HFF-Myc (cell line): ENCODE measurements around the gene BMP2K.
"Not testable (repeated sequence)": the region's sequence is repeated elsewhere in the genome, so short reads cannot be mapped to it uniquely, and the experiment has no call there.

Experiments
- DNase-seq: peaks from one replicate; pipeline ENCODE4 v3.0.0-alpha.2; 2011; ENCODE audit warnings: low read depth; ENCODE audit errors: extremely low read depth
- H3K4me3 ChIP-seq: replicated peaks from 2 replicates; pipeline ENCODE4 v1.5.1; 2011; ENCODE audit warnings: low read depth, mild to moderate bottlenecking, control low read depth, low read length
- TF ChIP-seq, protein P1 (sequence below): IDR thresholded peaks from 2 replicates; pipeline ENCODE4 v1.5.1; 2012; ENCODE audit warnings: mild to moderate bottlenecking, low read depth, low read length, control low read depth; ENCODE audit errors: missing control alignments

Gene BMP2K

DNA sequence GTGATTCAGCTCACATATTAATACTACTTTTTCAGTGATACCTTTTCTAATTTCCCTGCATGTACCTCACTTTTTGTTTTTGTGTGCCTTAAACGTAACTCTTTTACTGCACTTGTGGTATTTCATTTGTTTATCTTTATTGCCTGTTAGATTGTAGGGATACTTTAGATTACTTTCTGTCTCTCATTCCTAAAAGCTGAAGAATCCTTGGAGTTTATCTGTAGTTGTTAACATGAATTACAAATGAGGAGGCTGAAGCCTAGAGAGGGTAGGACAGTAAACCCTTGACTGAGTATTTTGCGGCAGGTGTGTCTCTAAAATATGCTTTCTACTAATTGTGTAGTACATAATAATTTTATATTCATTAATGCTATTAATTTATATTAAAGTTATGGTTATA, 34.9 kb downstream of the BMP2K start:
- TF ChIP-seq, protein P1, sequence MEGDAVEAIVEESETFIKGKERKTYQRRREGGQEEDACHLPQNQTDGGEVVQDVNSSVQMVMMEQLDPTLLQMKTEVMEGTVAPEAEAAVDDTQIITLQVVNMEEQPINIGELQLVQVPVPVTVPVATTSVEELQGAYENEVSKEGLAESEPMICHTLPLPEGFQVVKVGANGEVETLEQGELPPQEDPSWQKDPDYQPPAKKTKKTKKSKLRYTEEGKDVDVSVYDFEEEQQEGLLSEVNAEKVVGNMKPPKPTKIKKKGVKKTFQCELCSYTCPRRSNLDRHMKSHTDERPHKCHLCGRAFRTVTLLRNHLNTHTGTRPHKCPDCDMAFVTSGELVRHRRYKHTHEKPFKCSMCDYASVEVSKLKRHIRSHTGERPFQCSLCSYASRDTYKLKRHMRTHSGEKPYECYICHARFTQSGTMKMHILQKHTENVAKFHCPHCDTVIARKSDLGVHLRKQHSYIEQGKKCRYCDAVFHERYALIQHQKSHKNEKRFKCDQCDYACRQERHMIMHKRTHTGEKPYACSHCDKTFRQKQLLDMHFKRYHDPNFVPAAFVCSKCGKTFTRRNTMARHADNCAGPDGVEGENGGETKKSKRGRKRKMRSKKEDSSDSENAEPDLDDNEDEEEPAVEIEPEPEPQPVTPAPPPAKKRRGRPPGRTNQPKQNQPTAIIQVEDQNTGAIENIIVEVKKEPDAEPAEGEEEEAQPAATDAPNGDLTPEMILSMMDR, result no peak
- no peak for DNase-seq
- H3K4me3 ChIP-seq, result no peak overlapping the region

DNA sequence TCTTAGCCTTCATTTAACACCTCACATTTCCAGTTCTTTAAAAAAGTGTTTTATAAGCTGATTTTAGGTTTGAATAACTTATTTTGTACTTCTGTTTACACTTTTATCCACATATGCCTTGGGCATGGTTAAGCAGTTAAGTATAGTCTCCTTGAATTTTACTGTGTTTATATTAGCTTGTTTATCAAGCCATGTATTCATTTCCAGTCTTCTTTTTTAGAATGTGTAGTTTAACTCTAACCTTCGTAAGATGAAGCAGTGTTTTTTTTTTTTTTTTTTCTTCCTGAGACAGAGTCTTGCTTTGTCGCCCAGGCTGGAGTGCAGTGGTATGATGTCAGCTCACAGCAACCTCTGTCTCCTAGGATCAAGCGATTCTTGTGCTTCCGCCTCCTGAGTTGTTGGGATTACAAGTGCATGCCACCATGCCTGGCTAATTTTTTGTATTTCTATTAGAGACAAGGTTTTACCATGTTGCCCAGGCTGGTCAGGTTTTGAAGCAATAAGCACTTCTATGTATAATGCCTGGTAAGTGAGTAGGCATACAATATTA, 42.5 kb downstream of the BMP2K start:
- no peak for DNase-seq
- no peak overlapping the region for H3K4me3 ChIP-seq
- TF ChIP-seq, protein P1, result no peak

DNA sequence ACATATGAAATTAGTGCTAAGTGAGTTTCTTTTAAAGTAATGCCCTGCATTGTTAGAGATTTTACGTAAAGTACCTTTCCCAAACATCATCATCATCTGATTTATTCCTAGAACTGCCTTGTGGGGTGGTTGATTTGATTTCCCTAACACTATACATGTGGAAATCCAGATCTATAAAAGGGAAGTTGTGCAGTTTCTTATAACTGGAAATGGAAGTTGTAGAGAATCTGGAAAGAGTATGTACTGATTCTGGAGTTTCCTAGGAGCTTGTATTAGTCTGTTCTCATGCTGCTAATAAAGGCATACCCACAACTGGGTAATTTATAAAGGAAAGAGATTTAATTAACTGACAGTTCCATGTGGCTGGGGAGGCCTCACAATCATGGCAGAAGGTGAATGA, 47.9 kb downstream of the BMP2K start:
- no peak for DNase-seq
- TF ChIP-seq, protein P1, result no peak
- H3K4me3 ChIP-seq, result no peak overlapping the region

DNA sequence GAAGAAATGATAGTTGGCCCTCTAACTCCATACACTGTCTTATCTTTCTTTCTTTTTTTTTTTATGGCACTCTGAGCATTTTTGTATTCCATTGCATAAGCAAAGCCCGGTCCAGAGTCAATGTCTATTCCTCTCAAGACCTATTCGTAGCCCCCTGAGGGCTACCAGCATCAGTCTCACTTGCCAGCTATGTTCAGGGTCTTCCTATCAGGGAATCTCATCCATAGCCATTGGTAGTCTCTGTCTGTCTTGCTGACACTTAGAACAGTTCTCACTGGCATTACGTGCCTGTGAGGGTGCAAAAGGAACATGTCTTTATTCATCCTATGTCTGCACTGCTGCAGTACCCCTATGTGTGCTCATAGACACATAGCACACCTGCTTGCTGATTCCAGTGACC, 51.0 kb downstream of the BMP2K start:
- no peak overlapping the region for H3K4me3 ChIP-seq
- DNase-seq, result no peak
- TF ChIP-seq, protein P1, result no peak

DNA sequence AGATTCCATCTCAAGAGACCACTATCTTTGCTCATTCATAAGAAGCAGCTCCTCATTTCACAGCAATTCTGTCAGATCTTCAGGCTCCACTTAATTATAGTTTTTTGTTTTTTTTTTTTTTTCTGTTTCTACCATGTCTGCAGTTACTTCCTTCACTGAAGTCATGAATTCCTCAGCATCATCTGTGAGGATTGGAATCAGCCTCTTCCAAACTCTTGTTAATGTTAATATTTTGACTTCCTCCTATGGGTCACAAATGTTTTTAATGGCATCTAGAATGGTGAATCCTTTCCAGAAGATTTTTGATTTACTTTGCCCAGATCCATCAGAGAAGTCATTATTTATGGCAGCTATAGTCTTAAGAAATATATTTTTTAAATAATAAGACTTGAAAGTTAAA, 53.1 kb downstream of the BMP2K start:
- TF ChIP-seq, protein P1, result no peak
- H3K4me3 ChIP-seq, result no peak overlapping the region
- DNase-seq, result no peak

DNA sequence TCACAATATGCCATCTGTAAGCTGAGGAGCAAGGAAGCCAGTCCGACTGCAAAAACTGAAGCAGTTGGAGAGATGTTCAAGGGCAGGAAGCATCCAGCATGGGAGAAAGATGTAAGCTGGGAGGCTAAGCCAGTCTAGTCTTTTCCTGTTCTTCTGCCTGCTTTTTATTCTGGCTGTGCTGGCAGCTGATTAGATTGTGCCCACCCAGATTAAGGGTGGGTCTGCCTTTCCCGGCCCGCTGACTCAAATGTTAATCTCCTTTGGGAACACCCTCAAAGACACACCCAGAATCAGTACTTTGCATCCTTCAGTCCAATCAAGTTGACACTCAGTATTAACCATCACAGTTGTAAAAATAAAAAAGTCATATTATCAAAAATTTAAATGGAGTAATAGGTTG, 63.5 kb downstream of the BMP2K start:
- DNase-seq, H3K4me3 ChIP-seq: not testable (repeated sequence)

DNA sequence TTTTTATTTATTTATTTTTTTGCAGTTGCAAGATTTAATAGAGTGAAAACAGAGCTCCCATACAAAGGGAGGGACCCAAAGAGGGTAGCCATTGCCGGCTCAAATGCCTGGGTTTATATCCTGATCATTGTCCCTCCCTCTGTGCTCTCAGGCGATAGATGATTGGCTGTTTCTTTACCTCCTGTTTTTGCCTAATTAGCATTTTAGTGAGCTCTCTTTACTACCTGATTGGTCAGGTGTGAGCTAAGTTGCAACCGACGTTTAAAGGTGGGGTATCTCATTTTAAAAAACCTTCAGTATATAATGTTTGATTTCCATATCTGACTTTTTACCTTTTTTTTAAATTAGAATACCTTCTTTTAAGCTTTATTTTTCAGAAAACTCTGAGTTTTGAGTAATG, 64.1 kb downstream of the BMP2K start:
- H3K4me3 ChIP-seq, DNase-seq: not testable (repeated sequence)

DNA sequence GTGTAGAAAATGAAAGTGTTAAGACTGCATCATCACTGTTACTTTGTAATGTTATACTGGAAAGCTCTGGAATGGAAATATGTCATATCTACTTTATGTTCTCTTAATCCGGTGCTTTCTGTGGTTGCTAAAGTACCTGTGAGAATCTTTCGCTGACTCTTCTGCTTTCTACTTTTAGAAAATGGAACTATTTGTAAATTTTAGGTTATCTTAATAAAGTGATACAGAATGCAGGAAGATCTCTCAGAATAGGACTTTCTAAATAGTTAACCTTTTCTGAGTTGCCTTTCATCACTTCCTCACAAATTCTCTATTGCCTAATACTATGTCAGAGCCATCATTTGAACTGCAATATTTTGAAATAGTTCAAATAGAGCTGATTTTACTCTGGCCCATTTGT, 69.3 kb downstream of the BMP2K start:
- TF ChIP-seq, protein P1, result no peak

More for the DNA sequence above, 69.3 kb downstream of the BMP2K start:
- no peak overlapping the region for H3K4me3 ChIP-seq
- no peak for DNase-seq
